Loucy (cell line): ENCODE data around the gene HSPA14.

Experiments
- H2AFZ ChIP-seq: fragments of 200-600 bp; sonication (generic); 2 replicates; pipeline ENCODE4 v1.6.0; 2016; ENCODE audit warnings: antibody characterized with exemption, mild to moderate bottlenecking, low read length, moderate library complexity
- H3F3A ChIP-seq: fragments of 200-600 bp; 2 replicates; pipeline ENCODE4 v1.6.0; 2016; ENCODE audit warnings: antibody characterized with exemption, low read depth, mild to moderate bottlenecking
- H3K27me3 ChIP-seq: fragments of 200-600 bp; sonication (generic); 2 replicates; pipeline ENCODE4 v1.6.1; 2014; ENCODE audit warnings: low read length, mild to moderate bottlenecking; ENCODE audit not compliant: insufficient read depth, poor library complexity, severe bottlenecking
- H3K36me3 ChIP-seq: fragments of 200-600 bp; sonication (generic); 2 replicates; pipeline ENCODE4 v1.6.1; 2016; ENCODE audit warnings: low read length; ENCODE audit not compliant: insufficient read depth
- H3K4me1 ChIP-seq: fragments of 200-600 bp; sonication (generic); 2 replicates; pipeline ENCODE4 v1.5.1; 2014; ENCODE audit warnings: low read length, mild to moderate bottlenecking; ENCODE audit not compliant: insufficient read depth, poor library complexity, severe bottlenecking
- H3K4me2 ChIP-seq: fragments of 200-600 bp; sonication (generic); 2 replicates; pipeline ENCODE4 v1.6.0; 2014; ENCODE audit warnings: antibody characterized with exemption, low read length, low read depth, mild to moderate bottlenecking; ENCODE audit not compliant: poor library complexity, severe bottlenecking
- H3K4me3 ChIP-seq: fragments of 200-600 bp; sonication (generic); 2 replicates; pipeline ENCODE4 v1.5.1; 2014; ENCODE audit warnings: low read length, mild to moderate bottlenecking, mixed read lengths; ENCODE audit not compliant: poor library complexity, severe bottlenecking
- H3K79me2 ChIP-seq: fragments of 200-600 bp; sonication (generic); 2 replicates; pipeline ENCODE4 v1.6.1; 2014; ENCODE audit warnings: low read length; ENCODE audit not compliant: insufficient read depth
- H3K9ac ChIP-seq: fragments of 200-600 bp; sonication (generic); 2 replicates; pipeline ENCODE4 v1.6.0; 2014; ENCODE audit warnings: mild to moderate bottlenecking, low read depth, low read length, moderate library complexity; ENCODE audit not compliant: poor library complexity, severe bottlenecking
- H3K9me2 ChIP-seq: fragments of 200-600 bp; sonication (generic); replicated peaks from 2 replicates; pipeline ENCODE4 v1.6.1; 2016; ENCODE audit warnings: low read depth, low read length, mixed read lengths
- H3K9me3 ChIP-seq: fragments of 200-600 bp; sonication (generic); 2 replicates; pipeline ENCODE4 v1.6.1; 2014; ENCODE audit warnings: mild to moderate bottlenecking, antibody characterized with exemption, low read length, low read depth; ENCODE audit not compliant: insufficient read depth
- H4K20me1 ChIP-seq: fragments of 200-600 bp; sonication (generic); 2 replicates; pipeline ENCODE4 v1.6.0; 2014; ENCODE audit warnings: antibody characterized with exemption, low read length, mild to moderate bottlenecking; ENCODE audit not compliant: insufficient read depth, poor library complexity, severe bottlenecking
- CTCF ChIP-seq: fragments of 200-600 bp; sonication (generic); conservative IDR thresholded peaks from 2 replicates; pipeline ENCODE4 v1.5.1; 2014; ENCODE audit warnings: mild to moderate bottlenecking, antibody characterized with exemption, low read length
- EZH2phosphoT487 ChIP-seq: fragments of 200-600 bp; IDR thresholded peaks from 2 replicates; pipeline ENCODE4 v1.6.1; 2018; ENCODE audit warnings: antibody characterized with exemption, mild to moderate bottlenecking, moderate library complexity, borderline replicate concordance

Gene HSPA14

DNA sequence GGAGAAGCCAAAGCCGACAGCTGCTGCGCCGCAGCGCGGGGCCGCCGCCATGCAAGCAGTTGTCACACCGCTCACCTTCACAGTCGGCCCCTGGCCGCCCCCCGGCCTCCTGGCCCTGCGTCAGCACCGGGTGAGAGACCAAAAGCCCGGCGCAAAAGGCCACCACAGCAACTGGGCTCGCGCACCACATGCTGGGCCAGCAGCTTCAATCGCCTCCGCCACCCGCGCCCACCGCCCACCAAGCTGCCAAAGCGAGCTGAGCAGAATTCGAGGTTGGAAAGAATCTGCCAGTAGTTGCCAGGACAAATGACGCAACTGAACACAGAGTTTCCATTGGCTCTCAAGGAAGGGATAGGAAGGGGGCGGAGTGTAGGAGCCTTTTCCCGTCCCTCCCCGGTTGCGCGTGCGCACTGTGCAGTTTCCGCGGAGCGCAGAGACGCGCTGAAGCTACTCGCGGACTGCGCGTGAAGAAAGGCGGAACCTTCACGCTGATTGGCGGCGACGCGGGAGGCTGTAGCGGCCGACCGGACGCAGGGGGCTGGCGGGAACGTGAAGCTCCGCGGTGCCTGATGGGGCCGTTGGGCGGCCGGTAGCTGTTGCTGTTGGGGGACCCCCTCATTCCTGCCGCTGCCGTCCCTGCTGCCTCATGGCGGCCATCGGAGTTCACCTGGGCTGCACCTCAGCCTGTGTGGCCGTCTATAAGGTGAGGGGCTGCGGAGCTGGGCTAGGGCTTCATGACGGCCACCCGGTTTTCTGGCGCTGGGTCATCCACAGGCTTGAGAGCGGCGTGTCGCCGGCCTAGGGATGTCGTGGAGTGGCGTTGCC is at the start of gene HSPA14, which contains the start of the genes CDNF and MSANTD7:
HSPA14 (plus strand) TSS at position 550 of the 825 bp plus-strand sequence; CDS start at position 647, 97 bp downstream.
CDNF (minus strand) TSS at position 281 of the 825 bp plus-strand sequence; CDS start at position 190, 91 bp downstream.
MSANTD7 (plus strand) TSS at position 550 of the 825 bp plus-strand sequence. CDS start 3,979 bp downstream, outside the sequence.
- no peaks in the 10 kb centered on the region for H3F3A ChIP-seq
- H3K4me3 ChIP-seq: peak within 1 kb of the TSS; percentile 85
- no peaks in the 10 kb centered on the region for H3K27me3 ChIP-seq
- peak within 1 kb of the TSS; percentile 96 for H3K4me2 ChIP-seq
- H3K9me2 ChIP-seq: no peaks in the 10 kb centered on the region
- peaks cover 30% of the 10 kb centered on the region; the same call in 1 of the 2 replicates for H3K36me3 ChIP-seq
- H3K9me3 ChIP-seq: no peaks in the 10 kb centered on the region
- H4K20me1 ChIP-seq: peaks cover 41% of the 10 kb centered on the region
- TF ChIP-seq CTCF (no peak), EZH2phosphoT487 (no peak)
- peak within 1 kb of the TSS; percentile 98 for H3K9ac ChIP-seq
- peaks cover 26% of the 10 kb centered on the region for H3K4me1 ChIP-seq
- peak within 1 kb of the TSS; percentile 96 for H2AFZ ChIP-seq
- H3K79me2 ChIP-seq: peaks cover 48% of the 10 kb centered on the region

- Histone ChIP-seq H3K27me3 (no peaks in the 10 kb centered on the region), H3K9me2 (no peaks in the 10 kb centered on the region), H2AFZ (no peak overlapping the region), H3K36me3 (no peaks in the 10 kb centered on the region), H3K4me1 (no peaks in the 10 kb centered on the region), H3K4me3 (no peak overlapping the region), H3K4me2 (no peak overlapping the region), H3K9me3 (no peaks in the 10 kb centered on the region), H3K9ac (no peak overlapping the region), H3F3A (no peaks in the 10 kb centered on the region), H3K79me2 (no peaks in the 10 kb centered on the region), H4K20me1 (no peaks in the 10 kb centered on the region)
- TF ChIP-seq CTCF (no peak), EZH2phosphoT487 (no peak)
Measured at GRCh38 chr10:14798636-14799035, 39.5 kb upstream of the HSPA14 start.

- Histone ChIP-seq H3K4me3 (no peak overlapping the region), H3K27me3 (no peaks in the 10 kb centered on the region), H3K4me1 (no peaks in the 10 kb centered on the region), H3K36me3 (no peaks in the 10 kb centered on the region), H3K4me2 (no peak overlapping the region), H3K9me2 (no peaks in the 10 kb centered on the region), H2AFZ (no peak overlapping the region), H3F3A (no peaks in the 10 kb centered on the region), H4K20me1 (no peaks in the 10 kb centered on the region), H3K9ac (no peak overlapping the region), H3K79me2 (no peaks in the 10 kb centered on the region), H3K9me3 (no peaks in the 10 kb centered on the region)
- no peak for TF ChIP-seq EZH2phosphoT487
- TF ChIP-seq CTCF: no peak
Measured at GRCh38 chr10:14800397-14800796, 37.7 kb upstream of the HSPA14 start.
